ENCODE data around the gene MED26.
"Not testable (repeated sequence)": the region's sequence is repeated elsewhere in the genome, so short reads cannot be mapped to it uniquely, and the experiment has no call there.

The MED26 gene

GRCh38 chr19:16628183-16628983 is at the start of gene MED26:
Gene MED26 (minus strand): TSS chr19:16628204. CDS start chr19:16627943, 261 bp downstream.
- DNase-seq, result peak; percentile 98

GRCh38 chr19:16677055-16677454 is 49.1 kb upstream of the MED26 start:
- DNase-seq, result no peak

GRCh38 chr19:16676101-16676798 is 48.2 kb upstream of the MED26 start:
- DNase-seq, result no peak

GRCh38 chr19:16673839-16674238 is 45.8 kb upstream of the MED26 start:
- not testable (repeated sequence) for DNase-seq

GRCh38 chr19:16673231-16673630 is 45.2 kb upstream of the MED26 start:
- DNase-seq, result no peak

GRCh38 chr19:16671652-16672274 is 43.8 kb upstream of the MED26 start:
- no peak for DNase-seq

- DNase-seq, result no peak
These were observed 42.3 kb upstream of the MED26 start for GRCh38 chr19:16670291-16670690.

- DNase-seq, result not testable (repeated sequence)
These were observed 40.7 kb upstream of the MED26 start for GRCh38 chr19:16668702-16669101.

GRCh38 chr19:16668176-16668575 is 40.2 kb upstream of the MED26 start:
- no peak for DNase-seq

GRCh38 chr19:16661480-16662034 is 33.6 kb upstream of the MED26 start:
- DNase-seq, result no peak

GRCh38 chr19:16660763-16661479 is 32.9 kb upstream of the MED26 start, which contains the start of gene TMEM38A:
Gene TMEM38A (plus strand): TSS chr19:16661139. CDS start chr19:16661218, 79 bp downstream.
- DNase-seq, result peak; percentile 32

GRCh38 chr19:16659832-16660708 is 32.1 kb upstream of the MED26 start, which contains the start of gene SMIM7:
Gene SMIM7 (minus strand): TSS chr19:16660144. CDS start chr19:16660110, 34 bp downstream.
- DNase-seq, result peak; percentile 99

GRCh38 chr19:16659464-16659831 is 31.4 kb upstream of the MED26 start:
- no peak for DNase-seq

- DNase-seq, result no peak
These were observed 29.4 kb upstream of the MED26 start for GRCh38 chr19:16657384-16657783.

- no peak for DNase-seq
These were observed 27.7 kb upstream of the MED26 start for GRCh38 chr19:16655727-16656126.

- no peak for DNase-seq
These were observed 26.6 kb upstream of the MED26 start for GRCh38 chr19:16654627-16655026.

GRCh38 chr19:16654140-16654539 is 26.1 kb upstream of the MED26 start:
- DNase-seq, result no peak

- no peak for DNase-seq
These were observed 24.9 kb upstream of the MED26 start for GRCh38 chr19:16652854-16653253.

- DNase-seq, result not testable (repeated sequence)
These were observed 23.6 kb upstream of the MED26 start for GRCh38 chr19:16651421-16652188.

GRCh38 chr19:16650821-16651220 is 22.8 kb upstream of the MED26 start:
- no peak for DNase-seq

GRCh38 chr19:16649734-16650133 is 21.7 kb upstream of the MED26 start:
- DNase-seq, result no peak

All from activated CD4-positive, alpha-beta T cell treated with anti-CD3 and anti-CD28 coated beads, Interleukin-2, Interleukin-6, amounts not matched to agents 100 ng/mL and 50 ng/mL, durations not matched to agents 16 hours and 8 hours (primary cell).